ENCODE results near the gene ALKBH6. TPM values are rescaled to one million over a fixed set of nuclear protein-coding genes. Genes with fewer than 3 reads are reported as not detected.
"Not testable (repeated sequence)": the region's sequence is repeated elsewhere in the genome, so short reads cannot be mapped to it uniquely, and the experiment has no call there.

Gene ALKBH6
- polyA plus RNA-seq, 12 donors: 6.7 to 13.1 (median 7.8) TPM; not detected in 2

- peak; percentile 93 for DNase-seq
These were observed 18.7 kb downstream of the ALKBH6 start, which contains the start of gene SDHAF1 for GRCh38 chr19:35995048-35995993. TSS of gene SDHAF1 (plus strand) at chr19:35995188. CDS start at chr19:35995275, 87 bp downstream.

- DNase-seq: no peak
These were observed 20.0 kb downstream of the ALKBH6 start for GRCh38 chr19:35993923-35994598.

- no peak for DNase-seq
These were observed 20.9 kb downstream of the ALKBH6 start for GRCh38 chr19:35992907-35993765.

GRCh38 chr19:35991731-35992450 lies 22.1 kb downstream of the ALKBH6 start:
- DNase-seq: no peak

- no peak for DNase-seq
These were observed 23.0 kb downstream of the ALKBH6 start for GRCh38 chr19:35990771-35991730.

GRCh38 chr19:35990156-35990555 lies 23.9 kb downstream of the ALKBH6 start:
- no peak for DNase-seq

- no peak for DNase-seq
These were observed 25.2 kb downstream of the ALKBH6 start for GRCh38 chr19:35988824-35989223.

GRCh38 chr19:35987571-35987896 lies 26.5 kb downstream of the ALKBH6 start:
- DNase-seq: no peak

GRCh38 chr19:35986664-35987570 lies 27.1 kb downstream of the ALKBH6 start:
- no peak for DNase-seq

GRCh38 chr19:35986111-35986510 lies 27.9 kb downstream of the ALKBH6 start:
- DNase-seq: no peak

- DNase-seq: no peak
These were observed 30.8 kb downstream of the ALKBH6 start for GRCh38 chr19:35983177-35983576.

GRCh38 chr19:35980997-35981396 lies 33.0 kb downstream of the ALKBH6 start:
- DNase-seq: not testable (repeated sequence)

GRCh38 chr19:35978832-35979365 lies 35.1 kb downstream of the ALKBH6 start:
- DNase-seq: no peak

GRCh38 chr19:35978271-35978670 lies 35.7 kb downstream of the ALKBH6 start:
- DNase-seq: no peak

- no peak for DNase-seq
These were observed 36.4 kb downstream of the ALKBH6 start for GRCh38 chr19:35977446-35978222.

GRCh38 chr19:35975608-35976214 lies 38.3 kb downstream of the ALKBH6 start:
- DNase-seq: no peak

- no peak for DNase-seq
These were observed 40.5 kb downstream of the ALKBH6 start for GRCh38 chr19:35973487-35973886.

All from muscle of arm (tissue), 12 donors.